Activated T-helper 1 cell treated with anti-CD3 and anti-CD28 coated beads, Interleukin-12 subunit alpha, Interleukin-12 subunit beta, Interleukin-2, Interleukin-4 antibody, amounts not matched to agents 30 ng/mL and 10 ng/mL and 1 ng/mL, durations not matched to agents 14 hours and 24 hours and 36 hours (primary cell): ENCODE results near the gene NSUN2. TPM values are rescaled to one million over a fixed set of nuclear protein-coding genes. Genes with fewer than 3 reads are reported as not detected.

ENCODE experiments used
- DNase-seq: peaks from one replicate; pipeline ENCODE4 v3.0.0; 2021; ENCODE audit warnings: low spot score
- H3K27ac Mint-ChIP-seq: one replicate; pipeline ENCODE4 v1.8.0; 2021; ENCODE audit warnings: mild to moderate bottlenecking, mixed read lengths
- H3K27me3 Mint-ChIP-seq: one replicate; pipeline ENCODE4 v1.8.0; 2022; ENCODE audit warnings: mild to moderate bottlenecking, moderate library complexity, mixed read lengths; ENCODE audit not compliant: insufficient read depth
- H3K36me3 Mint-ChIP-seq: one replicate; pipeline ENCODE4 v1.8.0; 2021; ENCODE audit warnings: low read depth, mixed read lengths
- H3K4me1 Mint-ChIP-seq: one replicate; pipeline ENCODE4 v1.8.0; 2021; ENCODE audit warnings: low read depth, mixed read lengths
- H3K4me3 Mint-ChIP-seq: one replicate; pipeline ENCODE4 v1.8.0; 2021; ENCODE audit warnings: mild to moderate bottlenecking, moderate library complexity, mixed read lengths
- H3K9me3 Mint-ChIP-seq: one replicate; pipeline ENCODE4 v1.8.0; 2021; ENCODE audit warnings: mixed read lengths
- intact Hi-C: fragments of 100-400 bp; cut with micrococcal nuclease; formaldehyde crosslinking; loops from one replicate; pipeline ENCODE4 v1.15.1; 2024
- total RNA-seq: library from RNA; stranded (reverse); gene quantifications from 2 replicates; pipeline ENCODE4 v1.2.3, GENCODE V29; 2022

NSUN2 gene
- total RNA-seq, 1 donor from 2014 or later = 146 TPM

- intact Hi-C loops = no loop called here
- no peak overlapping the region for H3K4me3 Mint-ChIP-seq
- no peaks in the 10 kb centered on the region for H3K27me3 Mint-ChIP-seq
- peaks cover 7% of the 10 kb centered on the region for H3K36me3 Mint-ChIP-seq
- DNase-seq = no peak
- no peaks in the 10 kb centered on the region for H3K9me3 Mint-ChIP-seq
- H3K27ac Mint-ChIP-seq = no peak overlapping the region
- H3K4me1 Mint-ChIP-seq = peaks cover 25% of the 10 kb centered on the region
Measured at GRCh38 chr5:6637022-6637421, 4.2 kb upstream of the NSUN2 start.

- H3K4me3 Mint-ChIP-seq = no peak overlapping the region
- H3K27me3 Mint-ChIP-seq = no peaks in the 10 kb centered on the region
- H3K27ac Mint-ChIP-seq = no peak overlapping the region
- intact Hi-C loops = no loop called here
- DNase-seq = no peak
- peaks cover 12% of the 10 kb centered on the region for H3K36me3 Mint-ChIP-seq
- peaks cover 33% of the 10 kb centered on the region for H3K4me1 Mint-ChIP-seq
- no peaks in the 10 kb centered on the region for H3K9me3 Mint-ChIP-seq
Measured at GRCh38 chr5:6636293-6636692, 3.4 kb upstream of the NSUN2 start.

GRCh38 chr5:6634788-6635430, 2.1 kb upstream of the NSUN2 start:
- Mint-ChIP-seq H3K9me3 (no peaks in the 10 kb centered on the region), H3K27me3 (no peaks in the 10 kb centered on the region), H3K27ac (no peak overlapping the region), H3K4me1 (peaks cover 46% of the 10 kb centered on the region), H3K36me3 (peaks cover 25% of the 10 kb centered on the region), H3K4me3 (peak overlapping the region; percentile 98)
- intact Hi-C loops = loop anchor here (5.0 kb wide), 3 partner anchors 138 to 1232 kb away; partner anchors contain the start of genes FASTKD3 and MTRR
- no peak for DNase-seq

GRCh38 chr5:6634306-6634705, 1.5 kb upstream of the NSUN2 start:
- H3K27me3 Mint-ChIP-seq = no peaks in the 10 kb centered on the region
- H3K4me3 Mint-ChIP-seq = peak overlapping the region; percentile 98
- DNase-seq = no peak
- peak overlapping the region; percentile 88 for H3K27ac Mint-ChIP-seq
- H3K36me3 Mint-ChIP-seq = peaks cover 31% of the 10 kb centered on the region
- intact Hi-C loops = loop anchor here (5.0 kb wide), 3 partner anchors 137 to 1233 kb away; partner anchors contain the start of genes FASTKD3 and MTRR
- peaks cover 53% of the 10 kb centered on the region for H3K4me1 Mint-ChIP-seq
- H3K9me3 Mint-ChIP-seq = no peaks in the 10 kb centered on the region

- no peaks in the 10 kb centered on the region for H3K27me3 Mint-ChIP-seq
- H3K27ac Mint-ChIP-seq = peak overlapping the region; percentile 88
- DNase-seq = no peak
- intact Hi-C loops = loop anchor here (1.0 to 5.0 kb wide), 8 partner anchors 80 to 1234 kb away; partner anchors contain the start of genes FASTKD3, ICE1, MED10 and MTRR
- peaks cover 32% of the 10 kb centered on the region for H3K36me3 Mint-ChIP-seq
- H3K4me3 Mint-ChIP-seq = peak overlapping the region; percentile 98
- no peaks in the 10 kb centered on the region for H3K9me3 Mint-ChIP-seq
- peaks cover 57% of the 10 kb centered on the region for H3K4me1 Mint-ChIP-seq
Measured at GRCh38 chr5:6633469-6634245, 813 bp upstream of the NSUN2 start.

- H3K27me3 Mint-ChIP-seq = no peaks in the 10 kb centered on the region
- peaks cover 40% of the 10 kb centered on the region for H3K36me3 Mint-ChIP-seq
- intact Hi-C loops = loop anchor here (2.0 to 5.0 kb wide), 4 partner anchors 135 to 1235 kb away; partner anchors contain the start of genes FASTKD3 and MTRR
- H3K9me3 Mint-ChIP-seq = no peaks in the 10 kb centered on the region
- DNase-seq = no peak
- H3K27ac Mint-ChIP-seq = peak overlapping the region; percentile 97
- peaks cover 57% of the 10 kb centered on the region for H3K4me1 Mint-ChIP-seq
- peak overlapping the region; percentile 98 for H3K4me3 Mint-ChIP-seq
Measured at GRCh38 chr5:6632324-6632887, 438 bp downstream of the NSUN2 start.

GRCh38 chr5:6631441-6631840, 1.4 kb downstream of the NSUN2 start:
- no peak for DNase-seq
- Mint-ChIP-seq H3K4me1 (peaks cover 55% of the 10 kb centered on the region), H3K9me3 (no peaks in the 10 kb centered on the region), H3K27me3 (no peaks in the 10 kb centered on the region), H3K27ac (peak overlapping the region; percentile 44), H3K4me3 (peak overlapping the region; percentile 98), H3K36me3 (peaks cover 45% of the 10 kb centered on the region)
- intact Hi-C loops = loop anchor here (5.0 kb wide), 3 partner anchors 134 to 1236 kb away; partner anchors contain the start of genes FASTKD3 and MTRR

GRCh38 chr5:6626508-6626907, 6.3 kb downstream of the NSUN2 start:
- H3K27ac Mint-ChIP-seq = no peak overlapping the region
- H3K9me3 Mint-ChIP-seq = peaks cover 27% of the 10 kb centered on the region
- no peak for DNase-seq
- H3K4me1 Mint-ChIP-seq = peaks cover 39% of the 10 kb centered on the region
- intact Hi-C loops = no loop called here
- H3K4me3 Mint-ChIP-seq = no peak overlapping the region
- peaks cover 78% of the 10 kb centered on the region for H3K36me3 Mint-ChIP-seq
- no peaks in the 10 kb centered on the region for H3K27me3 Mint-ChIP-seq

- H3K36me3 Mint-ChIP-seq = peaks cover 70% of the 10 kb centered on the region
- no peak overlapping the region for H3K27ac Mint-ChIP-seq
- H3K9me3 Mint-ChIP-seq = peaks cover 27% of the 10 kb centered on the region
Measured at GRCh38 chr5:6623941-6624340, 8.9 kb downstream of the NSUN2 start.

GRCh38 chr5:6623228-6623627, 9.6 kb downstream of the NSUN2 start:
- H3K4me1 Mint-ChIP-seq = peaks cover 13% of the 10 kb centered on the region
- H3K27ac Mint-ChIP-seq = no peak overlapping the region
- H3K9me3 Mint-ChIP-seq = peaks cover 27% of the 10 kb centered on the region
- H3K4me3 Mint-ChIP-seq = no peak overlapping the region
- peaks cover 71% of the 10 kb centered on the region for H3K36me3 Mint-ChIP-seq
- no peak for DNase-seq
- intact Hi-C loops = no loop called here
- no peaks in the 10 kb centered on the region for H3K27me3 Mint-ChIP-seq

More at GRCh38 chr5:6623941-6624340, 8.9 kb downstream of the NSUN2 start:
- no peaks in the 10 kb centered on the region for H3K27me3 Mint-ChIP-seq
- no peak overlapping the region for H3K4me3 Mint-ChIP-seq
- no peak for DNase-seq
- intact Hi-C loops = no loop called here
- H3K4me1 Mint-ChIP-seq = peaks cover 14% of the 10 kb centered on the region

- DNase-seq = no peak
- peaks cover 54% of the 10 kb centered on the region for H3K36me3 Mint-ChIP-seq
- H3K9me3 Mint-ChIP-seq = no peaks in the 10 kb centered on the region
- no peak overlapping the region for H3K27ac Mint-ChIP-seq
- H3K4me1 Mint-ChIP-seq = peaks cover 21% of the 10 kb centered on the region
- intact Hi-C loops = loop anchor here (2.0 to 5.0 kb wide), 2 partner anchors 14 to 239 kb away; partner anchors contain the start of gene MED10
- H3K4me3 Mint-ChIP-seq = no peak overlapping the region
- no peaks in the 10 kb centered on the region for H3K27me3 Mint-ChIP-seq
Measured at GRCh38 chr5:6616632-6617031, 16.2 kb downstream of the NSUN2 start.

- intact Hi-C loops = loop anchor here (5.0 kb wide), 1 partner anchor 238 kb away; the partner anchor contains the start of gene MED10
- Mint-ChIP-seq H3K4me3 (no peak overlapping the region), H3K36me3 (peaks cover 51% of the 10 kb centered on the region)
Measured at GRCh38 chr5:6615034-6615815, 17.6 kb downstream of the NSUN2 start.

More at GRCh38 chr5:6615034-6615815, 17.6 kb downstream of the NSUN2 start:
- peak overlapping the region; percentile 19 for H3K27ac Mint-ChIP-seq
- H3K4me1 Mint-ChIP-seq = peaks cover 21% of the 10 kb centered on the region
- no peaks in the 10 kb centered on the region for H3K27me3 Mint-ChIP-seq
- H3K9me3 Mint-ChIP-seq = no peaks in the 10 kb centered on the region
- DNase-seq = no peak
